ENCODE results near the gene ALDH1L1.

Gene ALDH1L1

GRCh38 chr3:126200534-126200933, 20.1 kb upstream of the ALDH1L1 start:
- no peak overlapping the region for H4K12ac ChIP-seq (ENCODE audit: low read depth, low read length)
- no peaks in the 10 kb centered on the region for H3K79me1 ChIP-seq (ENCODE audit: low read length)
- H2AFZ ChIP-seq (ENCODE audit: insufficient read depth, low read length, poor library complexity), result no peak overlapping the region
- no peak overlapping the region for H3K18ac ChIP-seq (ENCODE audit: low read length)
- no peaks in the 10 kb centered on the region for H3K79me2 ChIP-seq (ENCODE audit: control insufficient read depth, insufficient read depth, low read length, poor library complexity)
- no peak overlapping the region for H3K4me2 ChIP-seq (ENCODE audit: low read length)
- no peak overlapping the region for H2BK5ac ChIP-seq (ENCODE audit: low read depth, low read length, poor library complexity)
- H3K36me3 ChIP-seq (ENCODE audit: control insufficient read depth in 1 of 2, insufficient read depth in 2 of 2, low read length in 2 of 2), result no peaks in the 10 kb centered on the region
- no peak overlapping the region for H2BK12ac ChIP-seq (ENCODE audit: low read length)
- H3K4ac ChIP-seq (ENCODE audit: low read depth, low read length), result no peak overlapping the region
- H3K9me3 ChIP-seq (ENCODE audit: insufficient read depth, low read depth, low read length), result peaks cover 6% of the 10 kb centered on the region
- no peak overlapping the region for H3K4me3 ChIP-seq (ENCODE audit: low read depth, low read length)
- no peak overlapping the region for H4K8ac ChIP-seq (ENCODE audit: low read depth, low read length)
- H3K4me1 ChIP-seq (ENCODE audit: control insufficient read depth in 1 of 2, insufficient read depth in 2 of 2, low read length in 2 of 2), result no peaks in the 10 kb centered on the region
- no peak overlapping the region for H3K9ac ChIP-seq (ENCODE audit: low read length)
- no peak overlapping the region for H3K27ac ChIP-seq (ENCODE audit: low read depth, low read length)
- DNase-seq, result no peak
- no peak overlapping the region for H4K91ac ChIP-seq (ENCODE audit: low read depth, low read length)
- no peak overlapping the region for H3K14ac ChIP-seq (ENCODE audit: low read length)
- H3K23ac ChIP-seq (ENCODE audit: low read length), result no peak overlapping the region
- no peak overlapping the region for H2BK120ac ChIP-seq (ENCODE audit: insufficient read depth, low read length, poor library complexity)
- H2AK5ac ChIP-seq (ENCODE audit: low read length), result no peak overlapping the region
- no CpG with 5 or more reads among the region's 3 CpGs for WGBS (ENCODE audit: extremely low coverage, insufficient coverage, insufficient read length)
- no peaks in the 10 kb centered on the region for H3K27me3 ChIP-seq (ENCODE audit: insufficient read depth, low read length)

- H3K4me3 ChIP-seq (ENCODE audit: low read depth, low read length), result no peak overlapping the region
- no peak overlapping the region for H3K14ac ChIP-seq (ENCODE audit: low read length)
- no peak overlapping the region for H2BK5ac ChIP-seq (ENCODE audit: low read depth, low read length, poor library complexity)
- no peaks in the 10 kb centered on the region for H3K27me3 ChIP-seq (ENCODE audit: insufficient read depth, low read length)
- H3K18ac ChIP-seq (ENCODE audit: low read length), result no peak overlapping the region
- H4K8ac ChIP-seq (ENCODE audit: low read depth, low read length), result no peak overlapping the region
- no peak for DNase-seq
- no CpG with 5 or more reads among the region's 2 CpGs for WGBS (ENCODE audit: extremely low coverage, insufficient coverage, insufficient read length)
- no peaks in the 10 kb centered on the region for H3K4me1 ChIP-seq (ENCODE audit: control insufficient read depth in 1 of 2, insufficient read depth in 2 of 2, low read length in 2 of 2)
- H3K27ac ChIP-seq (ENCODE audit: low read depth, low read length), result no peak overlapping the region
- no peak overlapping the region for H3K4ac ChIP-seq (ENCODE audit: low read depth, low read length)
- no peak overlapping the region for H3K9ac ChIP-seq (ENCODE audit: low read length)
- H3K36me3 ChIP-seq (ENCODE audit: control insufficient read depth in 1 of 2, insufficient read depth in 2 of 2, low read length in 2 of 2), result no peaks in the 10 kb centered on the region
- H3K79me1 ChIP-seq (ENCODE audit: low read length), result no peaks in the 10 kb centered on the region
- no peak overlapping the region for H4K12ac ChIP-seq (ENCODE audit: low read depth, low read length)
- H2AK5ac ChIP-seq (ENCODE audit: low read length), result no peak overlapping the region
- no peak overlapping the region for H3K4me2 ChIP-seq (ENCODE audit: low read length)
- no peak overlapping the region for H4K91ac ChIP-seq (ENCODE audit: low read depth, low read length)
- no peaks in the 10 kb centered on the region for H3K79me2 ChIP-seq (ENCODE audit: control insufficient read depth, insufficient read depth, low read length, poor library complexity)
- H2BK120ac ChIP-seq (ENCODE audit: insufficient read depth, low read length, poor library complexity), result no peak overlapping the region
- H2AFZ ChIP-seq (ENCODE audit: insufficient read depth, low read length, poor library complexity), result no peak overlapping the region
- peaks cover 3% of the 10 kb centered on the region for H3K9me3 ChIP-seq (ENCODE audit: insufficient read depth, low read depth, low read length)
- H3K23ac ChIP-seq (ENCODE audit: low read length), result no peak overlapping the region
- H2BK12ac ChIP-seq (ENCODE audit: low read length), result no peak overlapping the region
Measured at GRCh38 chr3:126199256-126199655, 18.9 kb upstream of the ALDH1L1 start.

- H4K8ac ChIP-seq (ENCODE audit: low read depth, low read length), result no peak overlapping the region
- H3K79me1 ChIP-seq (ENCODE audit: low read length), result no peaks in the 10 kb centered on the region
- no peak overlapping the region for H2BK12ac ChIP-seq (ENCODE audit: low read length)
- no peak overlapping the region for H2AK5ac ChIP-seq (ENCODE audit: low read length)
- H3K23ac ChIP-seq (ENCODE audit: low read length), result no peak overlapping the region
- no peaks in the 10 kb centered on the region for H3K36me3 ChIP-seq (ENCODE audit: control insufficient read depth in 1 of 2, insufficient read depth in 2 of 2, low read length in 2 of 2)
- H3K4me2 ChIP-seq (ENCODE audit: low read length), result no peak overlapping the region
- H3K9me3 ChIP-seq (ENCODE audit: insufficient read depth, low read depth, low read length), result peaks cover 2% of the 10 kb centered on the region
- H2AFZ ChIP-seq (ENCODE audit: insufficient read depth, low read length, poor library complexity), result no peak overlapping the region
- H3K27me3 ChIP-seq (ENCODE audit: insufficient read depth, low read length), result no peaks in the 10 kb centered on the region
- no peaks in the 10 kb centered on the region for H3K79me2 ChIP-seq (ENCODE audit: control insufficient read depth, insufficient read depth, low read length, poor library complexity)
- peak; percentile 42 to 67 for DNase-seq
- no peak overlapping the region for H4K12ac ChIP-seq (ENCODE audit: low read depth, low read length)
- no peak overlapping the region for H3K4ac ChIP-seq (ENCODE audit: low read depth, low read length)
- H3K14ac ChIP-seq (ENCODE audit: low read length), result no peak overlapping the region
- H3K9ac ChIP-seq (ENCODE audit: low read length), result no peak overlapping the region
- no CpG with 5 or more reads among the region's 7 CpGs for WGBS (ENCODE audit: extremely low coverage, insufficient coverage, insufficient read length)
- H4K91ac ChIP-seq (ENCODE audit: low read depth, low read length), result no peak overlapping the region
- H3K4me3 ChIP-seq (ENCODE audit: low read depth, low read length), result no peak overlapping the region
- no peak overlapping the region for H3K18ac ChIP-seq (ENCODE audit: low read length)
- no peak overlapping the region for H2BK120ac ChIP-seq (ENCODE audit: insufficient read depth, low read length, poor library complexity)
- H2BK5ac ChIP-seq (ENCODE audit: low read depth, low read length, poor library complexity), result no peak overlapping the region
- no peaks in the 10 kb centered on the region for H3K4me1 ChIP-seq (ENCODE audit: control insufficient read depth in 1 of 2, insufficient read depth in 2 of 2, low read length in 2 of 2)
- H3K27ac ChIP-seq (ENCODE audit: low read depth, low read length), result no peak overlapping the region
Measured at GRCh38 chr3:126197854-126198584, 17.6 kb upstream of the ALDH1L1 start.

GRCh38 chr3:126197343-126197742, 17.0 kb upstream of the ALDH1L1 start:
- Histone ChIP-seq H3K4me2 (ENCODE audit: low read length) (no peak overlapping the region), H3K9me3 (ENCODE audit: insufficient read depth, low read depth, low read length) (peaks cover 3% of the 10 kb centered on the region), H2AK5ac (ENCODE audit: low read length) (no peak overlapping the region), H3K23ac (ENCODE audit: low read length) (no peak overlapping the region), H3K4me3 (ENCODE audit: low read depth, low read length) (no peak overlapping the region), H3K27ac (ENCODE audit: low read depth, low read length) (no peak overlapping the region), H4K12ac (ENCODE audit: low read depth, low read length) (no peak overlapping the region), H4K8ac (ENCODE audit: low read depth, low read length) (no peak overlapping the region), H3K9ac (ENCODE audit: low read length) (no peak overlapping the region), H3K27me3 (ENCODE audit: insufficient read depth, low read length) (no peaks in the 10 kb centered on the region), H3K14ac (ENCODE audit: low read length) (no peak overlapping the region), H3K4me1 (ENCODE audit: control insufficient read depth in 1 of 2, insufficient read depth in 2 of 2, low read length in 2 of 2) (no peaks in the 10 kb centered on the region), H3K79me2 (ENCODE audit: control insufficient read depth, insufficient read depth, low read length, poor library complexity) (no peaks in the 10 kb centered on the region), H2AFZ (ENCODE audit: insufficient read depth, low read length, poor library complexity) (no peak overlapping the region), H3K79me1 (ENCODE audit: low read length) (no peaks in the 10 kb centered on the region), H2BK120ac (ENCODE audit: insufficient read depth, low read length, poor library complexity) (no peak overlapping the region), H3K4ac (ENCODE audit: low read depth, low read length) (no peak overlapping the region), H2BK12ac (ENCODE audit: low read length) (no peak overlapping the region), H3K18ac (ENCODE audit: low read length) (no peak overlapping the region), H2BK5ac (ENCODE audit: low read depth, low read length, poor library complexity) (no peak overlapping the region), H4K91ac (ENCODE audit: low read depth, low read length) (no peak overlapping the region), H3K36me3 (ENCODE audit: control insufficient read depth in 1 of 2, insufficient read depth in 2 of 2, low read length in 2 of 2) (no peaks in the 10 kb centered on the region)
- no peak for DNase-seq
- no CpG with 5 or more reads among the region's 4 CpGs for WGBS (ENCODE audit: extremely low coverage, insufficient coverage, insufficient read length)
